OCI-LY3 (cell line): ENCODE measurements around the gene CLCN3.

ENCODE experiments used
- EZH2phosphoT487 ChIP-seq: fragments of 200-600 bp; shearing (Covaris generic); IDR thresholded peaks from 2 replicates; pipeline ENCODE4 v1.6.1; 2018; ENCODE audit warnings: antibody characterized with exemption, mixed run types, low read depth
- TF ChIP-seq, protein P1 (sequence below): fragments of 200-600, 300-600 bp; sonication (generic); IDR thresholded peaks from 2 replicates; pipeline ENCODE4 v1.5.1; 2014; ENCODE audit warnings: antibody characterized with exemption, low read length, low read depth

DNA sequence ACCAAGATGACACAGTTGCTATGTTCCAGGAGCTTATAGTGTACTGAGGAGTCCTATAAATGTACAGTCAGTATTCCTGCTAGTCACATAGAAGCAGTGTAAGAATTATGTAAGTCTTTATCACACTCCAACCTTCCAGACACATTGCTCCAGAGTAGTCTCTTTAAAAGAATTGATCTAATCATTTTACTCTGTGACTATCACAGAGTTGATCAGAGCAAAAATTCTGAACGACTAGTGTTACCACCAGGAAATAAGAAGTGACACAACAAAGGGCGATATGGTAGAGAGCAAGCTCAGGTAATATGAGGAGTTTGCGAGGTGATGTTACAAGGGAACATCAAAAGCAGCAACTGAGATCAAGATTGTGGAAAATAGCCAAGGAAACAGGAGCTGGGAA is 146.4 kb downstream of the CLCN3 start:
- TF ChIP-seq, protein P1, sequence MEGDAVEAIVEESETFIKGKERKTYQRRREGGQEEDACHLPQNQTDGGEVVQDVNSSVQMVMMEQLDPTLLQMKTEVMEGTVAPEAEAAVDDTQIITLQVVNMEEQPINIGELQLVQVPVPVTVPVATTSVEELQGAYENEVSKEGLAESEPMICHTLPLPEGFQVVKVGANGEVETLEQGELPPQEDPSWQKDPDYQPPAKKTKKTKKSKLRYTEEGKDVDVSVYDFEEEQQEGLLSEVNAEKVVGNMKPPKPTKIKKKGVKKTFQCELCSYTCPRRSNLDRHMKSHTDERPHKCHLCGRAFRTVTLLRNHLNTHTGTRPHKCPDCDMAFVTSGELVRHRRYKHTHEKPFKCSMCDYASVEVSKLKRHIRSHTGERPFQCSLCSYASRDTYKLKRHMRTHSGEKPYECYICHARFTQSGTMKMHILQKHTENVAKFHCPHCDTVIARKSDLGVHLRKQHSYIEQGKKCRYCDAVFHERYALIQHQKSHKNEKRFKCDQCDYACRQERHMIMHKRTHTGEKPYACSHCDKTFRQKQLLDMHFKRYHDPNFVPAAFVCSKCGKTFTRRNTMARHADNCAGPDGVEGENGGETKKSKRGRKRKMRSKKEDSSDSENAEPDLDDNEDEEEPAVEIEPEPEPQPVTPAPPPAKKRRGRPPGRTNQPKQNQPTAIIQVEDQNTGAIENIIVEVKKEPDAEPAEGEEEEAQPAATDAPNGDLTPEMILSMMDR, result no peak
- no peak for TF ChIP-seq EZH2phosphoT487
